Nephron (organoid): ENCODE data around the gene THAP4.

Experiments
- H3K27ac Mint-ChIP-seq, 3 experiments: 2 replicates each; pipeline ENCODE4 v1.8.0; 2020; ENCODE audit warnings: mixed read lengths in 3 of 3, mild to moderate bottlenecking in 2 of 3, moderate library complexity in 1 of 3
- H3K27me3 Mint-ChIP-seq: 2 replicates; pipeline ENCODE4 v1.8.0; 2021; ENCODE audit warnings: low read depth, mild to moderate bottlenecking, moderate library complexity, mixed read lengths
- H3K36me3 Mint-ChIP-seq: 2 replicates; pipeline ENCODE4 v1.8.0; 2020; ENCODE audit warnings: low read depth, mixed read lengths
- H3K4me1 Mint-ChIP-seq: 2 replicates; pipeline ENCODE4 v1.8.0; 2020; ENCODE audit warnings: mixed read lengths
- H3K4me3 Mint-ChIP-seq, 3 experiments: 2 replicates each; pipeline ENCODE4 v1.8.0; 2020; ENCODE audit warnings: mild to moderate bottlenecking in 3 of 3, mixed read lengths in 3 of 3, moderate library complexity in 2 of 3
- H3K9me3 Mint-ChIP-seq: 2 replicates; pipeline ENCODE4 v1.8.0; 2020; ENCODE audit warnings: mixed read lengths
- CTCF ChIP-seq, 3 experiments: fragments of 200-600 bp; sonication (generic); IDR thresholded peaks; one replicate each; pipeline ENCODE4 v1.5.0; 2021; ENCODE audit warnings: antibody characterized with exemption in 3 of 3; ENCODE audit not compliant: unreplicated experiment in 3 of 3

THAP4 gene

GRCh38 chr2:241541564-241542277 is 95.2 kb downstream of the THAP4 start:
- TF ChIP-seq CTCF (IDR thresholded peaks at IDR 0.05; ENCODE audit: unreplicated experiment in 3 of 3): no peak
- H3K4me1 Mint-ChIP-seq: peaks cover 15% of the 10 kb centered on the region
- peaks cover 38% of the 10 kb centered on the region for H3K27me3 Mint-ChIP-seq
- H3K4me3 Mint-ChIP-seq: no peak overlapping the region
- no peak overlapping the region for H3K27ac Mint-ChIP-seq
- no peaks in the 10 kb centered on the region for H3K36me3 Mint-ChIP-seq
- no peaks in the 10 kb centered on the region for H3K9me3 Mint-ChIP-seq

GRCh38 chr2:241540771-241541561 is 96.0 kb downstream of the THAP4 start:
- peak overlapping the region; percentile 73 to 80 (median 78) for H3K4me3 Mint-ChIP-seq
- no peaks in the 10 kb centered on the region for H3K9me3 Mint-ChIP-seq
- H3K27me3 Mint-ChIP-seq: peaks cover 41% of the 10 kb centered on the region
- TF ChIP-seq CTCF (IDR thresholded peaks at IDR 0.05; ENCODE audit: unreplicated experiment in 3 of 3): no peak
- peak overlapping the region; percentile 28 to 69 (median 44) for H3K27ac Mint-ChIP-seq
- H3K36me3 Mint-ChIP-seq: no peaks in the 10 kb centered on the region
- H3K4me1 Mint-ChIP-seq: peaks cover 15% of the 10 kb centered on the region

- no peaks in the 10 kb centered on the region for H3K9me3 Mint-ChIP-seq
- H3K4me1 Mint-ChIP-seq: peaks cover 15% of the 10 kb centered on the region
- H3K27ac Mint-ChIP-seq: peak overlapping the region; percentile 28 to 69 (median 44)
- H3K36me3 Mint-ChIP-seq: no peaks in the 10 kb centered on the region
- peak overlapping the region; percentile 73 to 80 (median 78) for H3K4me3 Mint-ChIP-seq
- peaks cover 43% of the 10 kb centered on the region for H3K27me3 Mint-ChIP-seq
- no peak for TF ChIP-seq CTCF (IDR thresholded peaks at IDR 0.05; ENCODE audit: unreplicated experiment in 3 of 3)
Measured at GRCh38 chr2:241540401-241540770, 96.6 kb downstream of the THAP4 start.

GRCh38 chr2:241539616-241540374 is 97.2 kb downstream of the THAP4 start:
- H3K27ac Mint-ChIP-seq: no peak overlapping the region
- no peak for TF ChIP-seq CTCF (IDR thresholded peaks at IDR 0.05; ENCODE audit: unreplicated experiment in 3 of 3)
- H3K4me1 Mint-ChIP-seq: peaks cover 15% of the 10 kb centered on the region
- H3K9me3 Mint-ChIP-seq: no peaks in the 10 kb centered on the region
- H3K4me3 Mint-ChIP-seq: no peak overlapping the region
- no peaks in the 10 kb centered on the region for H3K36me3 Mint-ChIP-seq
- peaks cover 43% of the 10 kb centered on the region for H3K27me3 Mint-ChIP-seq

- Mint-ChIP-seq H3K9me3 (no peaks in the 10 kb centered on the region), H3K27me3 (peaks cover 43% of the 10 kb centered on the region), H3K4me1 (peaks cover 15% of the 10 kb centered on the region), H3K36me3 (no peaks in the 10 kb centered on the region), H3K4me3 (peak overlapping the region; percentile 9 to 49 (median 24)), H3K27ac (no peak overlapping the region)
- no peak for TF ChIP-seq CTCF (IDR thresholded peaks at IDR 0.05; ENCODE audit: unreplicated experiment in 3 of 3)
Measured at GRCh38 chr2:241538838-241539615, 97.9 kb downstream of the THAP4 start.
